EH (cell line): ENCODE measurements around the gene VAPA.

Experiments used
- DNase-seq: peaks from one replicate; pipeline ENCODE4 v3.0.0-alpha.2; 2015; ENCODE audit warnings: low read depth

Gene VAPA

DNA sequence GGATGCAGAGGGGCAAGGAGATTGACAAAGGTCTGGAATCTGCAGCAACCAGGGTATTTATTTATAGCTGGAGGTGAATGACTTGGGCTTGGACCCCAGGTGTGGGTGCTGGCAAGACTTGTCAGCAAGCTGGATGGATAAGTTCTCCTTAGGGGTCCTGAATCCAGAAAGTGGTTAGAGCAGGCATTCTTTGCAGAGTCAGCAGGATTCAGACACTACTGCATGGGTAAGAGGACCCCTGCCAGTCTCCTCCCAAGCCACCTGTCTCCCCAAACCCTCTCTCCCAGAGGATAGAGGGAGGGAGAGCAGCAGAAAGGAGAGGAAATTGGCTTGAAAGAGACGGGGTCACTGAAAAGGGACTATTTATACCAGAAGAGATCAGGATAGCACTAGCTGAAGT is 89.5 kb downstream of the VAPA start:
- DNase-seq = no peak

DNA sequence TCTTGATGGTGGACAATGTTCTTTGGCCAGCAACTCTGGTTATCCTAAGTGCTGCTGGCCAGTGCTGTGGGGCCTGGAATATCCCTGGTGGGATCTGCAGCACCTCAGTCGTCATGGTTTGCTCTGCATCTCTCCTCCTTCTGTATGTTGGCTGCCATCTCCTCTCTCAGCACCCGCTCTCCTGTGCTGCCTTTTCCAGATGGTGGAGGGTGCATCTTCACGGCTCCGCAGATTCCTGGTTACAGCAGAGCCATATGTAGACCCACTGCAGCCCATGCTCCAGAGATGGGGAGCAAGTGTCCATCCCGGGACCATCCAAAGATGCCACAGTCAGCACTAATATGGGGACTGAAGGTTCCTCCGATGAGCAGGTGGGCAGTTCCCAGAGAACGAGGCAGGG is 90.0 kb downstream of the VAPA start:
- DNase-seq = no peak

DNA sequence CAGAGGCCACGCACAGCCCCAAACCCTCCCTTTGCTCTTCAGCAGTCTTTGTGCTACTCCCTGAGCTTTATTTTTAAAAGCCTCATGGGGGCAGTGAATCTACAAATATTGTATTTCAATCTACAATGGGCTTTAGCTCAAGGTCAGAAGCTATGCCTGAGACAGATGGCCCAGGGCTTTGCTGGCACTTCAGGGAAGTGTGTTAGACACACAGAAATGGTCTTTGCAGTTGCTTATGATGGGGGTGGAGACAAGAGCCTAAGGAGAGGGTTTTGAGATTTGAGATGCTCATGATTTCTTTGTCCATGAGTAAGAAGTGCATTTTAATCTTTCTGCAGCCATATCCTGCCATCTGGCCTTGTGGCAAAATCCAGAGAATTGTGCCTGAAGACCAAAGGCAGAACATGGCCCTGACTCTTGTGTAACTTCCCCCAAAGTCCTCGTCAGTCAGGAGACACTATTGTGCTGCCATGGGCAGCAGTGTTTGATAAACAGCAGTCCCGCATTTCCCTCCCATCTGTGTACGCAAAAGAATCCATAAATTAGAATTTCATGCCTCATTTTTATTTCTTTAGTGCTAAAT is 92.6 kb downstream of the VAPA start:
- peak; percentile 78 for DNase-seq

DNA sequence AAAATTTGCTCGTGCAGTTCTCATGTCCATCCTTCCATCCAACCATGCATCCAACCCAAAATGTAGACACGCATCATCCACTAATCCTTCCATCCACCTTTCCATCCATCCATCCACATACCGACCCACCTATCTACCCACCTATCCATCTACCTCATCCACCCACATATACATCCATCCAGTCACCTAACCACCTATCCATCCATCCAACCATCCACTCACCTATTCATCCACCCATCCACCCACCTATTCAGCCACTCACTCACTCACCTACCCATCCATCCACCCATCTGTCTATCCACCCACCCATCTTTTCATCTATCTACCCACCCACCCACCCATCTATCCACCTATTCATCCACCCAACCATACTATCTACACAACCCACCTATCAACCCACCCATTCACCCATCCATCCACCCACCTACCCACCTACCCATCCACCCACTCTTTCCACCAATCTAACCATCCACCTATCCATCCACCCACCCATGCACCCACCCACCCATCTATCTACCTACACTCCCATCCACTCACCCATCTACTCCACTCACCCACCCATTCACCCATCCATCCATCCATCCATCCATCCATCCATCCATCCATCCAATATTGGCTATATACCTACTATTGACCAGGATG is 94.3 kb downstream of the VAPA start:
- DNase-seq = no peak
